Lung microvascular endothelial cell (primary cell): ENCODE measurements around the gene ERCC6L2. TPM values are rescaled to one million over a fixed set of nuclear protein-coding genes. Genes with fewer than 3 reads are reported as not detected.

Source experiments
- DNase-seq, 2 donors: peaks; one replicate each; pipeline versions ENCODE4 v3.0.0 to v3.0.0-alpha.2; 2010; ENCODE audit warnings: low read depth in 2 of 2
- total RNA-seq: library from RNA; depleted of rRNA; stranded (reverse); fragments of >200 nt; gene quantifications from 2 replicates; pipeline ENCODE4 v1.2.1, GENCODE V29; 2014

ERCC6L2 gene
- total RNA-seq, 1 donor from 2014 or later, result 48.2 TPM

DNA sequence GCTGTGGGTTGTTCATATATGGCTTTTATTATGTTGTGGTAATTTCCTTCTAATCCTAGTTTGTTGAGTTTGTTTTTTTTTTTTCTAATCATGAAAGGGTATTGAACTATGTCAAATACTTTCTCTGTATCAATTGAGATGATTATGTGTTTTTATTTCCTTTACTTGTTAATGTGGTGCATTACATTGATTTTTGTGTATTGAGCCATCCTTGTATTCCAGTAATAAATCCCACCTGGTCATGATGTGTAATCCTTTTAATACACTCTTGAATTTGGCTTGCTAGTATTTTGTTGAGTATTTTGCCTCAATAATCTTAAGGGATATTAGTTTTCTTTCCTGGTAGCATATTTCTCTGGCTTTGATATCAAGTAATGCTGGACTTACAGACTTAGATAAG, 13.1 kb upstream of the ERCC6L2 start:
- DNase-seq, result no peak

DNA sequence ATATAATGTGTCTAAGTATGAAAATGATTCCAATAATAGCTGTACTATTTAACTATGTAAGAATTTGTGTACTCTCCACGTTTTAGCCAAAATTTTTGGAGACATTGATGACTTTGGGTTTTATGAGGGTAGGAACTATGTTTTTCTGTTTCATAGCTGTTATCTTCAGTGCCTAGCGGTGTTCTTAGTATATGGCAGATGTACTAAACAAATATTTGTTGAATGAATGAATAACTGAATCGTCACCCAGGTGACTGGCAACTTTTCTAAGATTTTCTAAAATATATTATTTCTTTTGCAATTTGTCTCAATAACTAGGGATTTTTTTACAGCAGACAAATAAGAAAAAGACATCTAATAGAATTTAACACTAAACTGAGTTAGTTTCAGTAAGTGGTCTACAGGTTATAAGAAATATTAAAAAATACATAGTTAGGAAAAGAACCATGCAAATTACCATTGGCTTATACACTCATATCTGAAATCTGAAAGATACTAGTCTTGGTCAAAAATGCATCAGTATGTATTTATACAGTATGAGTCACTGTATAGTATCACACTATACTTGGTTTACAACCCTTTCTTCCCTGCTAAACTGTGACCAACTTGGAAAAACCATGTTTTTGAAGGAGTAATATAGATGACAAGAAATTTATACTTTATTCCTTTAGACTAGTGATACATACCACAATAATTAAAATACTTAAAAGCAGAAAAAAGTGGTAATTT, 10.5 kb upstream of the ERCC6L2 start:
- DNase-seq, result no peak

DNA sequence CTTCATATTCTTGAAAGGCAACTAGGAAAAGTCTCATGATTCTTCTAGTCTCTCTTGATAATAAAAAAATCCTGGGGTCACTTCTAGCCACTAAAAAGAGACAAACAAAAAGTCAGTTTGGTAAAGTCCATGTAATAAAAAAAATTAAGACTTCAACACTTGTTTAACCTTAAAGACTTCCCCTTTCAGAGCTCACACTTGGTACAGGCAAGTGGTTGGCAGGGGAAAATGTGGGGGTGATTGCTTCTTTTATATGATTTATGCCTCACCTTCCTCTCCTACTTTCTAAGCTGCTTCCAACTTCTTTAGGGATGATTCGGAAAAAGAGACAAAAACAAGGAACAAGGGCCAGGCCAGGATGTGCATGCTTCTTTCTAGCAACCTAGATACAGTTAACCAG, 5.1 kb upstream of the ERCC6L2 start:
- DNase-seq, result no peak

DNA sequence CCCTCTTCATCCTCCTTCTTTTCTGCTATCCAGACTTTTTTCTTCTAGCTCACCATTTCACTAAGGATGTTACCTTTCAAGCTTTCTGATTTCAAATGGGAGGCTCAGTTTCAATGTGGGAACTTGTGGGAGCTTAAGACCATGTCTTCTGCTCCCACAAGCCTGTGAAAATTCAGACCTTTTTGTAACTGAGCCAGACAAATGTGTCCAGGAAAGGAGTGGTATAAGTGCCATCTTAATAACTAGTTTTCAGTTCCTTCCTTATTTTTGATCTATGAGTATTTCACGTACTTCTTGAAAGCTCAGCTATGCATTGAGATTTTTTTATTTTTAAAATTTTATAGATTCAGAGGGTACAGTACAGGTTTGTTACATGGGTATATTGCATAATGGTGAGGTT, 4.6 kb upstream of the ERCC6L2 start:
- DNase-seq, result no peak

DNA sequence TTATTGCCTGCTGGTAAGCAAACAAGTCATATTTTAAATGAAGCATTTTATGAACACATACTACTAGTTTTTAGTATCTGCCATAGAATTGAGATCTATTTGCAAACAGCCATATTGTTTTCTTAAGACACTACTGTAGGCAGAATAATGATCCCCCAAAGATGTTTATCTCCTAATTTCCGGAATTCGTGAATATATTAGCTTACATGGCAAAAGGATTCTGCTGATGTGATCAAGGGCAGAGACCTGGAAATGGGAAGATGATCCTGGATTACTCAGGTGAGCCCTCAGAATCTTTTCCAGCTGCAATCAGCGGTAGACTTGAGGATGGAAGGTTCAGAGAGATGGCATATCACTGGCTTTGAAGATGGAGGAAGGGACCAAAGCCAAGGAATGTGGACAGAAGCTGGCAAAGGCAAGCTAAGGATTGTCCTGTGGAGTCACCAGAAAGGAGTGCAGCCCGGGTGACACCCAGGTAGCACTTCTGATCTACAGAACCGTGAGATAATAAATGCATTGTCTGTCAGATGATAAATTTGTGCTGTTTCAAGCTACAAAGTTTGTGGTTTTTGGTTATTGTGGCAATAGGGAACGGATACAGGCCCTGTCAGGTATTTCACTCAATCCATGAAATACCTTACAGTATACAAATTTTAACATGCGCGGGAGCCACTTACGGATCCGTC, 1.0 kb upstream of the ERCC6L2 start:
- peak; percentile 10 to 12 for DNase-seq

DNA sequence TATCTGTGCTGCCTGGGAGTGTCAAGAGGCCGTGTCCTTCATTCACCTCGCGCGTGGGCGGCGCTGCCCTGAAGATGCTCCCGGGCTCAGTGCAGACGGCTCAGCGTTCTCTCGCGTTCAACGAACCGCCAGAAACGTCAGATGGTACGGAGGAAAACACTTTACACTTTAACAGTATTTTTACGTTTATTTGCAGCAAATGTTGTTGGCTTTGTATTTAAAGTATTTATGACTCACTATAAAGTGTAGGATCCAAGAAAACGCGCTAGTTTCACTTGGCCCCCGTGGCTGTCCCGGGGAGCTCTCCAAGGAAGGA, 544 bp upstream of the ERCC6L2 start:
- peak; percentile 41 to 54 for DNase-seq

DNA sequence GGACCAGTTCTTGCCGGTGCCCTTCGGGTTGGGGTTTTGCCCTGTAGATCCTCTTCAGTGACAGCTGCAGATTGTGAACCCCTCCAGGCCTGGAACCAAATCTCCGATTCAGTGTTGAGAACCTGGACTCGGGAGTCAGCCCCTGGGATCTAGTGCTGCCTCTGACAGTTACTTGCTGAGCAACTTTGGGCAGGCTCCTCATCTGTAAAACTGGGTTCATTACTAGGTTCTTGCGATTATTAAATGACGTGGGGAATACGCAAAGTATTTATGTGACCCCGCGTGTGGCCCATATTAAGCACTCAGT, 600 bp downstream of the ERCC6L2 start:
- DNase-seq, result no peak

DNA sequence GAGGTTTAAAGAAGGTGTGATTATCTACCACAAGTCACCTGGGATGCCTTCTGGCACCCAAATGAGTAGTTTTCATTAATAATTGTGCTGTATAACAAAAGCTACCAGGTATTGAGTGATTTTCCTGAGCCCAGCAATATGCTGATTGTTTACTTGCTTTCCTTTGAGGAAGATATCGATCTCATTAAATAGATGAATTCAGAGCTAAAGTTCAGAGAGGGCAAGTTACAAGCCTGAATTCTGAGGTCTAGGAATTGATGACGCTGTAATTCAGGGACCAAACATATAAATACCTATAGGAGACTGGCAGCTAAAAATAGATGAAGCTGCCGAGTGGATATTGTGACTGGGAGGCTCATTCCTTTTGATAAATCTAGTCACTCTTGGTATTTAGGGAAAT, 1.1 kb downstream of the ERCC6L2 start:
- peak in 1 of 2 donors; percentile 19 for DNase-seq

DNA sequence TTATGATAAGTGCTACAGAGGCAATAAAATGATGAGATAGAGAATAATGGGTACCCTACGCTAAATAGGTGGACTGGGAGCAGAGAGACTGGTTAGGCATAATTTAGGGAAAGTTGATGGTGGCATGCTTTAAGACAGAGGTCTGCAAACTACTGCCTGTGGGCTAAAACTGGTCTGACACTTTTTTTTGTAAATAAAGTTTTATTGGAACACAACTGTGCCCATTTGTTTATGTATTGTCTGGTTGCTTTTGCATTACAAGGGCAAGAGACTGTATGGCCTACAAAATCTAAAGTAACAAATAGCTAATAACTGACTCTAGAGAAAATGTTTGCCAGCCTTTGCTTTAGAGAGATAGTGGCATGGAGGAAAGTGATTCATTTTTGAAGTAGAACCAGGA, 2.5 kb downstream of the ERCC6L2 start:
- no peak for DNase-seq

DNA sequence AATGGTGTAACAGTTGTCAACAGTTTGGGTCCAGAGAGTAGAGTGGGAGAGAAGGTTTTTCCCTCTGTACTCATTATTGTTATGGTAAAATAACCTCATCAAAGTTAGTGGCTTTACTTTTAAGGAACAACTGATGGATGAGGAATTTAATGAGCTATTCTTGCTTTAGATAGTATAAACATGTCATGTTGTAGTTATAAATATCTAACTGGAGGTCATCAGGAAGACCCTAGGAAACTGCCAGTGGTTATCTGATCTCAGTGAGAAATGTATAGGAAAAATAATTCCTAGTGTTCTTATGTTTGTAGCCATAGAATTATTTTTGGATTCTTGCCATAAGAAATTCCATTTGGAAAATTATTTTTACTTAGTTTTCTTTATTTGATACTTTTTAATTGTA, 4.1 kb downstream of the ERCC6L2 start:
- DNase-seq, result peak in 1 of 2 donors; percentile 31

DNA sequence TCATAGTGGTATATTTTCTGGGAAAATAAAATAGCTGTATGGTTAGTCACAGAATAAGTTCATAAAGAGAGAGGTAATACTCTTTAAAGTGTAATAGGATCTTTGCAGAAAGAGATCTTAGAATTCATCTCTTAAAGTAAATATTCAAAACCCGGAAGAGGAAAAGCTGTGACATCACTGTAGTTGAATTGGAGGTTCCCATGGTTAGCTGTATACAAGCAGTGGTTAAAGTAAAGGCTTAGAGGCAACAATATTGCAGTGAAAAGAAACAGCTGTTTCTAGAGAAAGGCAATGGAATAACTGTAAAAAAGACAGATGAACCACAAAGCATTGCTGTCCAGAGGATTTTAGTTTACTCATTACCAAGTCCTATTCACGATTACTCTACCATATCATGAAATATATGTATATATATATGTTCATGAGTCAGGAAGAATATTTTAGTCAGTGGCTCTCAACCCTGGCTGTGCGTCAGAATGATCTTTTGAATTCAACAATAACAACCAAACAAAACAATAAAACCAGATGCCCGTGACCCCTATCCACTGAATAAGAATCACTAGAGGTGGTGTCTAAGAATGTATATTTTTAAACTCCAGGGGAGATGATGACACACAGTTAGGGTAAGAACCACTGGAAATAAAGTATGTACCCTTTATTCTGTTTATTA, 4.7 kb downstream of the ERCC6L2 start:
- DNase-seq, result peak; percentile 44 to 82

DNA sequence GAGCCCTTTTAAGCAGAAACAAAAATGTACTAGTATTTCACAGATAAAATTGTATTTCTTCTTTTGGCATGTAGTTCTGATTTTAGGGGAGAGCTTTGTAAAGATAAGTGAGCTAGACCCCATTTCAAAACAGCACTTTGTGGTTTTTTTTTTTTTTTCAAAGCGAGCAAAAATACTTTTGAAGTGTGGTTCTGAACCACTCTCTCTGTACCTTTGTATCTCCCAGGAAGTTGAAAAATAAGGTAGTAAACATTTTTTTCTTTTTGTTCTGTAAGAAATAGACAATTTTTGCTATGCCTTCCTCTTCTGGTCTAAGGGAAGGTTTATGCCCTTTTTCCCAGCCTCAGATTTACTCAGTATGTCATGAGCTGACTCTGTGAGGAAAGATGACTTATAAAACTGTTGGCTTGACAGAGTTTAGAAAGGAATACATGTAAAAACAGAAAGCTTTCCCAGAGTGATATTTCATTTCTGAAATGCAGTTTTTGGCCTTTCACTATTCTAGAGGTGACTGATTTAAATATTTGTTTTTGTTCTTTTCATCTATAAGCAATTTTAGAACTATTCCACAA, 12.5 kb downstream of the ERCC6L2 start:
- DNase-seq, result no peak

DNA sequence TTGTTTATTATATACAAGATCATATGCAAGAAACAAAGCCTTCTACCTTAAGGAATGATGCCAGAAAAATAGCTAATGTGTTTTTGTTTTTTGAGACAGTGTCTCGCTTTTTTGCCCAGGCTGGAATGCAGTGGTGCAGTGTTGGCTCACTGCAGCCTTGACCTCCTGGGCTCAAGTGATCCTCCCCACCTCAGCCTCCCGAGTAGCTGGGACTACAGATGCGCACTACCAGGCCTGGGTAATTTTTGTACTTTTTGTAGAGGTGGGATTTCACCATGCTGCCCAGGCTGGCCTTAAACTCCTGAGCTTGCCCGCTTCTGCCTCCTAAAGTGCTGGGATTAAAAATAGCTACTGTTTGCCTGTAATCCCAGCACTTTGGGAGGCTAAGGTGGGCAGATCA, 15.1 kb downstream of the ERCC6L2 start:
- DNase-seq, result no peak

DNA sequence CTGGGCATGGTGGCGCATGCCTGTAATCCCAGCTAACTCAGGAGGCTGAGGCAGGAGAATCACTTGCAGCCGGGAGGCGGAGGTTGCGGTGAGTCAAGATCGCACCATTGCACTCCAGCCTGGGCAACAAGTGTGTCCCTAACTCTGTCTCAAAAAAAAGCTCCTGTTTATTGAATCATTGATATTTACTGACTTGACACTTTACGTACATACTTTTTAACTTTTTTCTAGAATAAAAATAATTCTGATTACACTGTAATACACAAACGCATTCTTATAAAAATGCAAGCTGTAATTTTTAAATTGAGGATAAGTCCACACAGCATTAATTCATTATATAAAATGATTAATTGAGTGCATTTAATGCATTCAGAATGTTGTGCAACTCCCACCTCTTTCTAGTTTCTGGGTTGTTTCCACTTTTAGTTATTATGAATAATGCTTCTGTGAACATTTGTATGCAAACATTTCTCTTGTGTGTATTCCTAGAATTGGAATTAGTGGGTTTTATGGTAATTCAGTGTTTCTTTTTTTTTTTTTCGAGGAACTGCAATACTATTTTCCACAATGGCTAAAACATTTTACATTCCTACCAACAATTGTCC, 15.7 kb downstream of the ERCC6L2 start:
- DNase-seq, result no peak

DNA sequence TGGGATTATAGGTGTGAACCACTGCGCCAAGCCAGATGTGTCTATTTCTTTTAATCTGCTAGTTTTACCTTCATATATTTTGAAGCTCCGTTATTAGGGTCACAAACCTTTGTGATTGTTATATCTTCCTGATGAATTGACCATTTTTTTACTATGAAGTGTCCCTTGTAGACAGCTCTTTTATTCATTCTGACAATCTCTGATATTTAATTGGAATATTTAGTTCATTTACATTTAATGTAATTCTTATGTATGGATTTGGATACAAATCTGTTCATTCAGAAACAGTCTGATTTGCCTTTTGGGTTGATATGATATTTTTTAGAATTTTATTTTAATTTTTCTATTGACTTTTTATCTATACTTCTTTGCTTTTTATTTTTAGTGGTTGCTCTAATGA, 17.2 kb downstream of the ERCC6L2 start:
- no peak for DNase-seq

DNA sequence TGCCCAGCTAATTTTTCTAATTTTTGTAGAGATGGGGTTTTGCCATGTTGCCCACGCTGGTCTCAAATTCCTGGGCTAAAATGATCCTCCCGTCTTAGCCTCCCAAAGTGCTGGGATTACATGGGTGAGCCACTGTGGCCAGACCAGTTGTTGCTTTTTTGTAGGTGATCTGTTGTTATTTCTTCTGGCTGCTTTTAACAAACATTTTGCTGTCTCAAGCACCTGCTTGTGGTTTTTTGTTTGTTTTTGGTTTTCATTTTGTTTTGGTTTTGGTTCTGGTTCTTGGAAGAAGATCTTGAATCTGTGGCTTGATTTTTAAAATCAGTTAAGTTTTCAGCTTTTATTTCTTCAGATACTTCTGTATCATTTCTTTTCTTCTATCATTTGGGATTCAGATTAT, 21.1 kb downstream of the ERCC6L2 start:
- no peak for DNase-seq

DNA sequence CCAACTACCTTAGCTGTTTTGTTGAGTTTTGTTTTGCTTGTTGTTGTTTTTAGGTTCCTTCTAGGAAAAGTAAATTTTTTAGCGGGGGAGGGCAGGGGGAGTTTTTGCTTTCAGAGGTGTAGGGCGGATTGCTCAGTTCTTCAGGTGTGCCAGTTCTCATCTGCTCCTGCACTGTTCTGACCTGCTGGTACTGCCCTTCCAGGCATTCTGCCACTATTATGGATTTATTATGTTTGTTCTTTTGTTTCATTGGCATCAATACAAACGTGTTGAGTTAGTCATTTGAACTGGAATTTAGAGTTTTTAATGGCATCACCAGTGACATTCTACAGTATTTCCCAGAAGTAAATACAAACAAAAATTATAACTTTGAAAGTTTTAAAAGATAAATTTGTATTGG, 26.0 kb downstream of the ERCC6L2 start:
- DNase-seq, result peak in 1 of 2 donors; percentile 5

DNA sequence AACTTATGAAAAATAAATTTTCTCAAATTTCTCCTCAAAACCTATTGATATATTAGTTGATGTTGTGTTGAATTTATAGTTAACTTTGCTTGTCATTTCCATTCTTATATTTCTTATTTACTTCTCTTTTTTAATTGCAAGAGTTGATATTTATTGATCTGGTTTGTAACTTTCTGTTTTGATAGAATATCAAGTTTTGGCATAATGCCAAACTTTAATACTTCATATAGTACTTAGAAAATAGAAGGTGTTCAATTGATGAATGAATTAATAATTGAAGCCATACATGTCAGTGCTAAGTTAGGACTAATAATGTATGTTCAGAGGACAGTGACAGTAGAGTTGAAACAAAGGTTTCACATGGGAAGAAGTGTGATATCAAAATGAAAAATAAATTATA, 27.9 kb downstream of the ERCC6L2 start:
- no peak for DNase-seq

DNA sequence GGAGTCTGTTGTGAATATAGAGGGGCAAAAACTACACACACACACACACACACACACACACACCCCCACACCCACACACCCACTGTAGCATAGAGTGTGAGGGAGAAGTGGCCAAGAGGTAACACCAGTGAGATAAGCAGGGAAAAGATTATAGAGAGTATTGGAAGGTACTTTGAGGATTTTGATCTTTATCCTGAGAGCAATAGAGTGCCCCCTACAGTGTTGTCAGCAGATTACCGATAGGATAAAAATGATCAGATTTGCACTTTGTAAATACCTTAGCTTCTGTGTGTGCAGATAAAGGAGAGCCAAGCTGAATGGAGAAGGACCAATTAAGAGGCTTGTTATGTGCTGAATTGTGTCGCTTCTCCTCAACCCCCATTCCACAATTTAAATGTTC, 32.3 kb downstream of the ERCC6L2 start:
- DNase-seq, result peak; percentile 1 to 2

DNA sequence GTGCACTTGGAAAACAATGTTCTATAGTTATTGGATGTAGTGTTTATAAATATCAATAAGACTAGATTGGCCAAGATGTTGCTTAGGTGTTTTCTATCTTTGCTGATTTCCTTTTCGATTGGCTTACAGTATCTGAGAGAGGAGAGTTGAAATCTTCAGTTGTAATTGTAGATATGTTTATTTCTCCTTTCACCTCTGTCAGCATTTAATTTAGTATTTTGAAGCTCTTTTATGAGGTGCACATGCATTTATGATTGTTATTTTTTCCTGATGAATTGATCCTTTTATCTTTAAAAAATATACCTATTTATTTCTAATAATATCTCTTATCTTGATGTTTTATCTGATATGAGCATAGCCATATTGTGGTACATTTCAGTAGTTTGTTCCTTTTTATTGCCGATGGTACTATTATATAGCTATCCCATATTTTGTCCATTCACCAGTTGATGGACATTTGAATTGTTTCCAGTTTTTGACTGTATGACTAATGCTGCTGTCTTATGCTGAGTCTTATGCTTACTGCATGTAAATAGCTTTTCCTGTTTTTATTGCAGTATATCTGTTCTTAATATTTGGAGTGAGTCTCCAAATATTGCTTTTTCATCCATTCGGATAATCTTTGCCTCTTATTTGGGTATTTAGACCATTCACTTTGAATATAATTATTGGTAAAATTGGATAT, 34.7 kb downstream of the ERCC6L2 start:
- DNase-seq, result peak; percentile 13 to 68

DNA sequence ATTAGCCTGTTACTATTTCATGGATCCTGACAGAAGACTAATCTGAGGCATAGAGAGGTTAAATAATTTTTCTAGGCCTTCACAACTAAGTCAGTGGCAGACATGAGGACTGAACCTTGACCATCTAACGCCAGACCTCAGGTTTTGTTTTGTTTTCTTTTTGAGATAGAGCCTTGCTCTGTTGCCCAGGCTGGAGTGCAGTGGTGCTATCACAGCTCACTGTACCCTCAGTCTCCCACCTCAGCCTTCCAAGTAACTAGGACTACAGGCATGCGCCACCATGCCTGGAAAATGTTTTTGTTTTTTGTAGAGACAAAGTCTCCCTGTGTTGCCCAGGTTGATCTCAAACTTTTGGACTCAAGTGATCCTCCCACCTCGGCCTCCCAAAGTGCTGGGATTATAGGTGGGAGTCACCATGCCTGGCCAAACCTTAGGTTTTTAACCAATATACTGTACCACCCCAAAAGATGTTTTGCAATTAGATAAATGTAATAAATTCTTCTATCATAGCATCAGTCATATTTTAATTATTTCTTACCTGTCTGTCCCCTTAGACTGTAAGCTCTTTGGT, 35.4 kb downstream of the ERCC6L2 start:
- DNase-seq, result no peak
